ENCODE results near the gene SZT2.
"Not testable (repeated sequence)": the region's sequence is repeated elsewhere in the genome, so short reads cannot be mapped to it uniquely, and the experiment has no call there.

The SZT2 gene

GRCh38 chr1:43444151-43444828 lies 54.6 kb downstream of the SZT2 start:
- no peak for FAIRE-seq

GRCh38 chr1:43444836-43445235 lies 55.1 kb downstream of the SZT2 start:
- no peak for FAIRE-seq

GRCh38 chr1:43445606-43446387 lies 56.1 kb downstream of the SZT2 start:
- FAIRE-seq = no peak

GRCh38 chr1:43446388-43446740 lies 56.7 kb downstream of the SZT2 start:
- no peak for FAIRE-seq

GRCh38 chr1:43446881-43447835 lies 57.5 kb downstream of the SZT2 start:
- no peak for FAIRE-seq

GRCh38 chr1:43447891-43448708 lies 58.4 kb downstream of the SZT2 start:
- no peak for FAIRE-seq

GRCh38 chr1:43448955-43449707 lies 59.4 kb downstream of the SZT2 start:
- no peak for FAIRE-seq

- no peak for FAIRE-seq
These were observed 60.0 kb downstream of the SZT2 start for GRCh38 chr1:43449708-43450069.

GRCh38 chr1:43450251-43450941 lies 60.7 kb downstream of the SZT2 start:
- FAIRE-seq = no peak

GRCh38 chr1:43451157-43451591 lies 61.5 kb downstream of the SZT2 start:
- FAIRE-seq = no peak

- no peak for FAIRE-seq
These were observed 62.2 kb downstream of the SZT2 start for GRCh38 chr1:43451701-43452532.

- no peak for FAIRE-seq
These were observed 63.2 kb downstream of the SZT2 start for GRCh38 chr1:43452789-43453441.

- FAIRE-seq = no peak
These were observed 64.0 kb downstream of the SZT2 start, which contains the start of gene HYI for GRCh38 chr1:43453442-43454269. TSS of gene HYI (minus strand) at chr1:43453931. CDS start at chr1:43453793, 138 bp downstream.

GRCh38 chr1:43454270-43455011 lies 64.7 kb downstream of the SZT2 start:
- FAIRE-seq = no peak

GRCh38 chr1:43455213-43455889 lies 65.7 kb downstream of the SZT2 start:
- no peak for FAIRE-seq

- FAIRE-seq = not testable (repeated sequence)
These were observed 68.7 kb downstream of the SZT2 start for GRCh38 chr1:43458379-43458778.

Data from A204.1 (cell line).